Common myeloid progenitor, CD34-positive (primary cell): ENCODE measurements around the gene DOCK2.
A peak's percentile ranks its signal among the peaks of the same experiment; 100 is the strongest.

Experiments used
- CTCF ChIA-PET: fragments of 350-600 bp; sonication (Branson Sonifier 250); formaldehyde crosslinking; loops from one replicate; lab custom pipeline; 2021; ENCODE audit warnings: antibody characterized with exemption; lab: Charles Lee
- POLR2A ChIA-PET: fragments of 350-600 bp; sonication (Branson Sonifier 250); formaldehyde crosslinking; loops from one replicate; lab custom pipeline; 2021; ENCODE audit warnings: antibody characterized with exemption; lab: Charles Lee
- DNase-seq, 3 donors: peaks; one replicate each; pipeline versions ENCODE4 v3.0.0 to v3.0.0-alpha.2; 2013
- H3K27ac ChIP-seq, 2 experiments: 1 replicate in 1 of 2; 2 replicates in 1 of 2; pipeline ENCODE4 v1.7.0; 2013; ENCODE audit warnings: inconsistent platforms in 2 of 2, low read length in 2 of 2, mild to moderate bottlenecking in 2 of 2, low read depth in 1 of 2, moderate library complexity in 1 of 2; ENCODE audit not compliant: severe bottlenecking in 2 of 2, insufficient read depth in 1 of 2, poor library complexity in 1 of 2
- H3K27me3 ChIP-seq, 5 experiments: replicated peaks in 2 of 5; 1 replicate in 3 of 5; 2 replicates in 2 of 5; pipeline versions ENCODE4 v1.6.1 to v1.7.0; 2013; ENCODE audit warnings: low read length in 4 of 5, mild to moderate bottlenecking in 2 of 5, moderate library complexity in 2 of 5, inconsistent platforms in 1 of 5; ENCODE audit not compliant: insufficient read depth in 5 of 5, control insufficient read depth in 4 of 5
- H3K36me3 ChIP-seq, 4 experiments: 1 replicate in 2 of 4; 2 replicates in 2 of 4; pipeline versions ENCODE4 v1.6.1 to v1.7.0; 2013; ENCODE audit warnings: low read length in 3 of 4, control low read depth in 1 of 4, mild to moderate bottlenecking in 1 of 4; ENCODE audit not compliant: control insufficient read depth in 4 of 4, insufficient read depth in 4 of 4
- H3K4me1 ChIP-seq, 4 experiments: 1 replicate in 3 of 4; 2 replicates in 1 of 4; pipeline versions ENCODE4 v1.6.1 to v1.7.1; 2013; ENCODE audit warnings: low read length in 3 of 4, mild to moderate bottlenecking in 3 of 4, control low read depth in 1 of 4, inconsistent platforms in 1 of 4, moderate library complexity in 1 of 4; ENCODE audit not compliant: control insufficient read depth in 4 of 4, insufficient read depth in 4 of 4; ENCODE audit errors: control extremely low read depth in 1 of 4
- H3K4me3 ChIP-seq, 7 experiments: 1 replicate in 4 of 7; 2 replicates in 3 of 7; pipeline versions ENCODE4 v1.5.1 to v1.7.0; 2013; ENCODE audit warnings: mild to moderate bottlenecking in 7 of 7, low read length in 6 of 7, moderate library complexity in 6 of 7, inconsistent platforms in 2 of 7, low read depth in 2 of 7, control low read depth in 1 of 7; ENCODE audit not compliant: insufficient read depth in 4 of 7, control insufficient read depth in 1 of 7; ENCODE audit errors: extremely low read depth in 1 of 7
- H3K9me3 ChIP-seq, 5 experiments: 1 replicate in 4 of 5; 2 replicates in 1 of 5; pipeline versions ENCODE4 v1.6.1 to v1.7.1; 2013; ENCODE audit warnings: low read length in 4 of 5, mild to moderate bottlenecking in 2 of 5, inconsistent platforms in 1 of 5, low read depth in 1 of 5, moderate library complexity in 1 of 5; ENCODE audit not compliant: control insufficient read depth in 4 of 5, insufficient read depth in 2 of 5; ENCODE audit errors: control extremely low read depth in 1 of 5
- WGBS: methylation state at CpG from one replicate; pipeline ENCODE4 v1.1.5; 2013; ENCODE audit not compliant: insufficient coverage; 5-methylcytosine and 5-hydroxymethylcytosine counted together

The DOCK2 gene

DNA sequence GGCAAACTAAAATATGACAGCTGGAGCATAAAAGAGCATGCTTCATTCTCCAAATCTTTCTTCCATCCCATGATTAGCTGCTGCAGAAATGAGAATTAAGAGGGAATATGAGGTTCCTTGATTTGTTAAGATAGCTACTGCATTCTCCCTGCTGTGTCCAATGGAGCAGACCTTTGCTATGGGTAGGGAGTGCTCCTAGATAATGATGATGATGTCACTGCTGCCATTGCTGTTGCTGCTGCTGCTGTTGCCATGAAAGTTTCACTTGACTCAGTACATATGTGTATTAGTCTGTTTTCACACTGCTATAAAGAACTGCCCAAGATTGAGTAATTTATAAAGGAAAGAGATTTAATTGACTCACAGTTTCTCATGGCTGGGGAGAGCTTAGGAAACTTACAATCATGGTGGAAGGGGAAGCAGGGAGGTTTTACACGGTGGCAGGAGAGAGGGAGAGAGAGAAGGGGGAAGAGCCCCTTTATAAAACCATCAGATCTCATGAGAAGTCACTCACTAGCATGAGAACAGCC, 214.3 kb downstream of the DOCK2 start:
- POLR2A ChIA-PET = no interaction called here
- Histone ChIP-seq H3K9me3 (peaks cover 6 to 30% (median 27%) of the 10 kb centered on the region in 5 experiments), H3K27ac (no peak overlapping the region)

DNA sequence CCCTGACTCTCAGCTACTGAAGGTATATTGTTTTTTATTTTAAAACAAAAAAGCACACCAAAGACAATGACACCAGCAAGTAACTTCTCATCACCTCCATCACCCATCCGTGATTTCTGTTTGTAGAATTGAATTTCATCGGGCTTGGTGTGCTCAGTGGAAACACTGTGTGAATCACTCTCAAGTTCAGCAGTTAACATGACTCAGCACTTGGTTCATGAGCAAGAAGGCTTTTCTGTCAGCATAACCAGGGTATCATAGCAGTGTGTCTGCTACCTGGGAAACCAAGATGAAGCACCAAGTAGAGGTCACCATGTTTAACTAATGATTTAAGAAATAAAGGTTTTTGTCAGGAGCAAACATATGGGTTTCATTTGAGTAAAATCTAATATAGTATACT, 219.5 kb downstream of the DOCK2 start:
- no peaks in the 10 kb centered on the region for H3K4me1 ChIP-seq
- 100% methylated on average over 2 of the region's 2 CpGs for WGBS
- peaks cover 0 to 11% (median 9%) of the 10 kb centered on the region in 5 experiments for H3K9me3 ChIP-seq
- H3K4me3 ChIP-seq = no peak overlapping the region
- POLR2A ChIA-PET = no interaction called here
- DNase-seq = peak in 2 of 3 donors; percentile 37 to 53
- H3K27ac ChIP-seq = no peak overlapping the region
- CTCF ChIA-PET = no interaction called here
- peaks cover 7 to 35% (median 25%) of the 10 kb centered on the region in 4 experiments for H3K36me3 ChIP-seq
- no peaks in the 10 kb centered on the region for H3K27me3 ChIP-seq

More for the DNA sequence above, 214.3 kb downstream of the DOCK2 start:
- DNase-seq = no peak
- Histone ChIP-seq H3K36me3 (peaks cover 23 to 72% (median 58%) of the 10 kb centered on the region in 4 experiments), H3K4me1 (no peaks in the 10 kb centered on the region), H3K27me3 (no peaks in the 10 kb centered on the region), H3K4me3 (no peak overlapping the region)
- WGBS = no CpG with 5 or more reads among the region's 1 CpG
- CTCF ChIA-PET = no interaction called here

DNA sequence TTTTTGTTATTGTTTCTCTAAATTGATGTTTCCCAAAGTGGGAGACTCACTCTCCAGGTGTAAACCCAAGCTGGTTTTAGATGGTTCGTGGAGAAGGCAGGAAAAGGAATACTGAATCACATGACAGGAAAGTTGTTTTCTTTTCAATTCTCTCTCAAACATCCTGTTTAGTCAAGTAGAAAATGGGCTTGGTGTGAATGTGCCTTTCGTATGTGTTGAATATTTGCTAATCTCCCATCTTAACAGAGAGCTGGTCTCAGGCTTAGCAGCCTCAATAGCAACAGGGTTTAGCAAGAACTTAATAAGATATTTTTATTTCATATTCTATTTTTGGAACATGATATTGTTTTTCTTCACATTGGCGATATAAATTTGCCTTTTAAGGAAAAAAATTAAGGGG, 223.5 kb downstream of the DOCK2 start:
- Histone ChIP-seq H3K27ac (peak overlapping the region in 1 of 2 experiments; percentile 2), H3K9me3 (no peaks in the 10 kb centered on the region), H3K27me3 (no peaks in the 10 kb centered on the region), H3K4me3 (no peak overlapping the region), H3K4me1 (no peaks in the 10 kb centered on the region), H3K36me3 (peaks cover 4 to 34% (median 9%) of the 10 kb centered on the region in 4 experiments)
- 46% methylated on average over 1 of the region's 3 CpGs for WGBS
- ChIA-PET CTCF (no interaction called here), POLR2A (no interaction called here)
- no peak for DNase-seq

DNA sequence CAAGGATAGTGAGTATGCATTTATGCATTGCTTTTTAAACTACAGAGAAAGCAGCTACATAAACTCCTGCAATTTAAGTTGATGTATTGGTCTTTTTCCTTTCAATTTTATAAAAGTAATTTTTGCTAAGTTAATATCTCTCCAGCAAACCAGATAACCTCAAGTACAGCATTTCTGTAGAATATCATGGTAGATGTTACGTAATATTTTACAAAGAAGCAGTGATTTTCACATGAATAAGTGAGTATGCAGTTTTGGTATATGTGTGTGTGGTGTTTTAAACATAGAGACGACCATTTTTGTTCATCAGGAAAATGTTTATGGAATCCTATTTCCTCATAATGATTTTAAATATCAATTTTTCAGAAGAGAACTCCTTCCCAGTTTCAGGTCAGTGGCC, 224.4 kb downstream of the DOCK2 start:
- peaks cover 4 to 30% (median 6%) of the 10 kb centered on the region in 4 experiments for H3K36me3 ChIP-seq
- H3K27ac ChIP-seq = no peak overlapping the region
- H3K9me3 ChIP-seq = no peaks in the 10 kb centered on the region
- no peak for DNase-seq
- no CpG with 5 or more reads among the region's 2 CpGs for WGBS
- no peak overlapping the region for H3K4me3 ChIP-seq
- POLR2A ChIA-PET = no interaction called here
- no peaks in the 10 kb centered on the region for H3K27me3 ChIP-seq
- H3K4me1 ChIP-seq = no peaks in the 10 kb centered on the region
- CTCF ChIA-PET = no interaction called here

DNA sequence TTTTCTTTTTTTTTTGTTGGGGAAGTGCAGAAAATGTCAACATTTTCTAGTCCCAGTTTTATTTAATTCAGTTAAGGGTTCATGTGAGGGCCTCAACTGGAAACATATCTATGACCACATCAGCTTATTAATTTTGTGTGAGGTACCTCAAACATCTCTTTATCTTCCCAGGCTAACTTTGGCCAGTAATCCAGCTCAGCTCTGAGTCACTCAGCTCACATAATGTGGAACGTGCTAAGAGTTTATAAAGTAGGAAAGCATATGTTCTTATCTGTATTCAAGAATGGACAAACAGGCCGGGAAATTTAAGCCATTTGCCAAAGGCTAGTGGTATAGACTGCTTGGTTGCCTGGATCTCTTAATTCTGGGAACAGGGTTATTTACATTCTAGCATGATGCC, 224.9 kb downstream of the DOCK2 start:
- ChIA-PET CTCF (no interaction called here), POLR2A (no interaction called here)
- Histone ChIP-seq H3K4me1 (no peaks in the 10 kb centered on the region), H3K36me3 (peaks cover 2 to 29% (median 7%) of the 10 kb centered on the region in 4 experiments), H3K27ac (no peak overlapping the region), H3K9me3 (no peaks in the 10 kb centered on the region), H3K4me3 (no peak overlapping the region), H3K27me3 (no peaks in the 10 kb centered on the region)
- no CpG with 5 or more reads among the region's 2 CpGs for WGBS
- no peak for DNase-seq

DNA sequence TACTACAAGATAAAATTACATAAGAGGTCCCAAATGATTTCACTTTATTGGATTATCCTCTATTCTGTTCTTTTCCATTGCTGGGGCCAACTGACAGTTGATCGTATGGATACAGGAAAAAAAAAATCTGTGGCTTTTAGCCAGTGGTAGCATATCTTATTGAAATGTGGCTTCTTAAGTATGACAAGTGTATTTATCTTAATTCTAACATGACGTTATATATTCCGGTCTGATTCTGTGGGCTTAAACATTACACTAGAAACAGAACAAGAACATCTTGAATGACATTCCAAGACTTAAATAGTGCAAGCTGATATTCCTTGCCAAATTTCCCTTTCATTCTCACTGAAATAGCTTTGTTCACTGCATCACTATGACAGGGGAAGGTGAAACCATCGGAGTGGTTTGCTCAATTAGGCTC, 225.3 kb downstream of the DOCK2 start:
- H3K27ac ChIP-seq = no peak overlapping the region
- ChIA-PET CTCF (no interaction called here), POLR2A (no interaction called here)
- H3K4me1 ChIP-seq = no peaks in the 10 kb centered on the region
- no peaks in the 10 kb centered on the region for H3K27me3 ChIP-seq
- WGBS = 100% methylated on average over 3 of the region's 4 CpGs
- DNase-seq = no peak
- H3K36me3 ChIP-seq = peaks cover 2 to 30% (median 9%) of the 10 kb centered on the region in 4 experiments
- H3K4me3 ChIP-seq = no peak overlapping the region
- no peaks in the 10 kb centered on the region for H3K9me3 ChIP-seq

DNA sequence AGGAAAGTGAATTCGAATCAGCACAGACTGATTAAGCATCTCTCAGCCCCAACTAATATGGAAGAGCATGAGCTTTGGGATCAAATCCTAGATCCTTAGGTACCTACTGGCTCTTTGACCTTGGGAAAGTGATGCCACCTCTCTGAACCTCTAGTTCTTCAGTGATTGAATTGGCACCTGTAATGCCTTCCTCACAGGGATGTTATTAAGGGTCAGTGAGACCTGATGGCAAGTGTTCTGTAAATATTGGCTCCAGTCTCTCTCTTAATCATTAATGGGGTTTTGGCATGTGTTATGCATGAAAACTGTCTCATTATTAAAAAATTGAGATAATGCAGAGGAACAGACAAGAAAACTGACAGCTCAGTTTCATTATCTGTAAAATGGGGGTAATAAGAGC, 227.4 kb downstream of the DOCK2 start:
- WGBS = 100% methylated on average over 1 of the region's 1 CpG
- DNase-seq = no peak
- ChIA-PET CTCF (interaction anchor here (0.9 kb wide), 1 partner anchor 15 kb away, joined by 3 read pairs; no protein-coding TSS in a partner anchor), POLR2A (no interaction called here)
- Histone ChIP-seq H3K4me3 (no peak overlapping the region), H3K4me1 (no peaks in the 10 kb centered on the region), H3K27me3 (no peaks in the 10 kb centered on the region), H3K36me3 (peaks cover 2 to 48% (median 15%) of the 10 kb centered on the region in 4 experiments), H3K27ac (no peak overlapping the region), H3K9me3 (no peaks in the 10 kb centered on the region)
